HG02798 (cell line): ENCODE measurements around the gene PDCD2L.
"Not testable (repeated sequence)": the region's sequence is repeated elsewhere in the genome, so short reads cannot be mapped to it uniquely, and the experiment has no call there.

Source experiments
- ATAC-seq: cut with Tn5 transposase; IDR thresholded peaks from one replicate; pipeline ENCODE4 v1.9.1; 2021; ENCODE audit warnings: mild to moderate bottlenecking; ENCODE audit not compliant: unreplicated experiment, poor library complexity

PDCD2L gene

GRCh38 chr19:34404109-34404909, at the start of gene PDCD2L:
Gene PDCD2L (plus strand): TSS chr19:34404399. CDS start chr19:34404431, 32 bp downstream.
- peak; percentile 87 for ATAC-seq

GRCh38 chr19:34355201-34355600, 49.0 kb upstream of the PDCD2L start:
- ATAC-seq = no peak

DNA sequence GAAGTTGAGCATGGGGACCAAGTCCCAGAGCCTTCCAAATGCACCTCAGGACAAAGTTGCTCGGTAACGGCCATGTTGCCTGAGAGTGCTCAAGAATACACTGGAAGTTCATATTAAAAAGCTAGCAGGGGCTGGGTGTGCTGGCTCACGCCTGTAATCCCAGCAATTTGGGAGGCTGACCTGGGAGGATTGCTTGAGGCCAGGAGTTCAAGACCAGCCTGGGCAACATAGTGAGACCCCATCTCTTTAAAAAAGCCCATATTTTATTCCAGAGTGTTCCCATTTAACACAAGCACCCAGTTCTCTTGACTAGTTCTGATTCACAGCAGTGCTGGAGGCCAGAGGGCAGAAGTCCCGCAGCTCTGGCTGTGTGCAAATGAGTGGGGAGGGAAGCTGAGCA, 47.3 kb upstream of the PDCD2L start:
- no peak for ATAC-seq

DNA sequence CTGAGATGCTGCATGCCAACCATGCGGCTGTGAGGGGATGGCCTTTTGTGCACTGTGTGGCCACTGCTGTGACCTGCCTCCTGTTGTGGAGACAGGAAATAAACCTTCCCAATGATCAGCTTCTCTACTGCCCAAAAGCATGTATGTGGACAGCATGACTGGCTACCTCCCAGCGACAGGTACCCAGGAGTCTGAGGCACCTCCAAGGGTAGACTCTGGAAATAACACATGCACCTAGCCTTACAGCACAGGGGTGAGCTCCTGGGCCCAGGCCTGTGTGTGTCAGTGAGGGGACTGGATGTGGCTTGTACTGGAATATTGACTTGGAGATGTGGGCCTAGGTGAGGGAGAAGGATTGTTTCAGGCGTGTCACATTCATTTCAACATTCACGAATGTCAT, 46.8 kb upstream of the PDCD2L start:
- ATAC-seq = no peak

- peak; percentile 94 for ATAC-seq
Observed at GRCh38 chr19:34359140-34359953, 44.9 kb upstream of the PDCD2L start.

DNA sequence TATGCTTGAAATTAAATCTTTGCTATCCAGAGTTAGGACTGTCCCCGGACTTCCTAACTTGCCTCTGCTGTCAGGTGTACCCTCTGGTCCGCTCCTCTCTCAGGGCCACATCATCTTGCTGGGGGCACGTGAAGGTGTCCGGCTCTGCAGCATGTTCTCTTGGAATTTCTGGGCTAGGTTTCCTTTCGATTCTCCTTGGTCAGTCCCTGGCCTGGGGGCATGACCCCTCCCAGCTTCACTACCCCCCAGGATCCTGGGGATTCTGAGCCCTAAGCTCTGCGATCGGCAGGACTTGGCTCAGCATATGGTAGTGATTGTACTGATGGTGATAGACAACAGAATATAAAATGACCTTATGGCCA, 44.3 kb upstream of the PDCD2L start:
- no peak for ATAC-seq

GRCh38 chr19:34360354-34360909, 43.8 kb upstream of the PDCD2L start:
- no peak for ATAC-seq

- no peak for ATAC-seq
Observed at GRCh38 chr19:34362679-34363069, 41.5 kb upstream of the PDCD2L start.

DNA sequence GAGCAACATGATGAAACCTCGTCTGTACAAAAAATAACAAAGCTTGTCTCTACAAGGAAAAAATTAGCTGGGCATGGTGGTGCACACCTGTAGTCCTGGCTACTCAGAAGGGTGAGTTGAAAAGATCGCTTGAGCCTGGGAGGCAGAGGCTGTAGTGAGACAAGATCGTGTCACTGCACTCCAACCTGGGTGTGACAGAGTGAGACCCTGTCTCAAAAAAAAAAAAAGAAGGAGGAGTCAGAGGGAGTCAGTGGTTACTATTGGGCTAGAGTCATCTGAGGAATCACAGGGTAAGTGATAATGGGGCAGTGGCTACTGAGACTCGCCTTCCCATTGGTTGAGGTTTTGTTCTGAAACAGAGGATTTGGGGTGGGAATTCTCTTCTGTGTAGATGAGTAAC, 41.1 kb upstream of the PDCD2L start:
- ATAC-seq = no peak

DNA sequence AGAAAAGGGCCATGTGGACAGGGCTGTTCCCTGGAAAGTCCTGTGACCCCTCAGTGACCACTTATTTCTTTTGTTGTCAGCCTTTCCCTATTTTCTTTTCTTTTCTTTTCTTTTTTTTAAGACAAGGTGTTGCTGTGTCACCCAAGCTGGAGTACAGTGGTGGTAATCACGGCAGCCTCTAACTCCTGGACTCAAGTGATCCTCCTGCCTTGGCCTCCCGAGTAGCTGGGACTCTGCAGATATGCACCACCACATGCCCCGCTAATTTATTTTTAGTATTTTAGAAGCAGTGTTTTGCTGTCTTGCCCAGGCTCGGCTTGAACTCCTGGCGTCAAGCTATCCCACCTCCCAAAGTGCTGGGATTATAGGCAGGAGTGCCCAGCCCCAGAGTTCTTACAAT, 40.3 kb upstream of the PDCD2L start:
- no peak for ATAC-seq

DNA sequence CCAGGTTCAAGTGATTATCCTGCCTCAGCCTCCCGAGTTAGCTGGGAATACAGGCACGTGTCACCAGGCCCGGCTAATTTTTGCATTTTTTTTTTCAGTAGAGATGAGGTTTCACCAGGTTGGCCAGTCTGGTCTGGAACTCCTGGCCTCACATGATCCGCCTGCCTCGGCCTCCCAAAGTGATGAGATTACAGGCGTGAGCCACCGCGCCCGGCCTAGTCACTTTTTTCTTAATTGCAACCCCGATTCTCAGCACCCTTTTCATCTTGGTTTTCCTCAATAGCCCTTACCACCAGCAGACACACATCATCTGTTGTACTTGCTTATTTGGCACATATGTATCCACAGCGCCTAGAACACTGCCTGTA, 39.8 kb upstream of the PDCD2L start:
- no peak for ATAC-seq

DNA sequence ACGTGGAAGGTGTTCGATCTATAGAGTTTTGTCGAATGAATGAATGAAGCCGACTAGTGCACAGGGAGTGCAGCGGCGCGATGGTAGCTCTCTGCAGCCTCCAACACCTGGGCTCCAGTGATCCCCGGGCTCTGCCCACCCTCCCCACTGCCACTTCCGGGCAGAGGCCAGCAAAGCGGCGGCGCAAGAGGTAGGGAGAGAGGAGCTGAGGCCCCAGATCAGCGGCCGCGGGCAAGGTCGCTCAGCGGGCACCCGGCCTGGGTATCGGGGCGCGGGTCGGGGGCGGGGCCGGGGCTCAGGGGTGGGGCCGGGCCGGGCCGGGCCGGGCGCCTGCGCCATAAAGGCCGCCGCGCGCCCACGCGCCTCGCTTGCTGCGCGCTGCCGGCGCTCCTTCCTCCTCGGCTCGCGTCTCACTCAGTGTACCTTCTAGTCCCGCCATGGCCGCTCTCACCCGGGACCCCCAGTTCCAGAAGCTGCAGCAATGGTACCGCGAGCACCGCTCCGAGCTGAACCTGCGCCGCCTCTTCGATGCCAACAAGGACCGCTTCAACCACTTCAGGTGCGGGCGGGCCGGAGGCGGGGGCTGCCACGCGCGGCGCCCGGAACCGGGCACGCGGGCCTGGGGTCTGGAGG, 39.3 kb upstream of the PDCD2L start, which contains the start of gene GPI:
Gene GPI (plus strand): TSS at position 367 of the 633 bp plus-strand sequence. CDS start 71 bp downstream, at position 438.
- peak; percentile 70 for ATAC-seq

GRCh38 chr19:34365463-34366401, 38.5 kb upstream of the PDCD2L start:
- ATAC-seq = peak; percentile 12

DNA sequence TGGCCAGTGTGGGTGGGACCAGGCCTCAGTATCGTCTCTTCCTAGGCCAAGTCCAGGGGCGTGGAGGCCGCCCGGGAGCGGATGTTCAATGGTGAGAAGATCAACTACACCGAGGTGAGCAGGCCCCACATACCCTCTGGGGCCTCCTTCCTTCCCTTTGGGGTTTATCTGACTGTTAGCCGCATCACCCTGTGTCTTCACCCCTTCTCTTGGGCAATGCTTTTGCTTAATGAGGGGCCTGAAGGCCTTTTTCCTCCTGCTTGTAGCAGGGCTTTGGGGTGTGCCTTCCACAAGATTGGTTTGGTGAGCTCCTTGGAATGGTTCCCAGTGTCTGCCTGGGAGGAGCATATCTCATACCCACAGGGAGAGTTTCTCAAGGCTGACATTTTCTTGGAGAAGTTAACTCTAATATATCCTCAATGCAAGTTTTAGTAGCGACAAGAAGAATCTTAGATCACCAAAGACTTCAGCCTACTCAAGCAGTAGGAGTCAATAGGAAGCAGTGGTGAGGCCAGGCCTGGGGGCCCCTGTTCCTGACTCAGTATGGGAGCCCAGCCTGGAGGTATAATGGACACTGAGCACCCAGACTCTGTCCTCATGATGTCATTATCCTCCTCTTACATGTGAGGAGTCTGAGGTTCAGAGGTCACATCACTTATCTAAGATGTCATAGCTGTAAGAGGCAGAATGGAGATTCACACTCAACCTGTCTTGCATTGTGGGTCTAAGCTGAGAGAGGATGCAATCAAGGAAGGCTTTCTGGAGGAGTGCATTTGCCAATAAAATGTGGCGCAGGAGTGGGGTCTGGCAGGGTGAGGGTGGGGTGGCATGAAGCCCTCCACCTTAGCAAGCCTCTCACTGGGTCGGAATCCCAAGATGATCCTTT, 37.2 kb upstream of the PDCD2L start:
- no peak for ATAC-seq

DNA sequence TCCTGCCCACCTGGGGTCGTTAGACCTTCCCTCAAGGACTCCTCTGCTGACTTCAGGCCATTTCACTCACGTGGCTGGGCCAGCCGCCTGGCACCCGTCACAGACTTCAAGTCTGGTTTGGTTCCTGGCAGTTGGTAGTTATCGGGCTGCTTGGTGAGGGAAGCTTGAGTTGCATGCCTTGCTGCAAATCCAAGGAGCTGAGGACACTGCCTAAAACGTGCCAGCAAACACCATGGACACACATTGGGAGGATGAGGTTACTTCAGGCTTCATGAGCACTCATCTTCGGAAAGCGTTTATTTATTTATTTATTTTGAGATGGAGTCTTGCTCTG, 36.6 kb upstream of the PDCD2L start:
- no peak for ATAC-seq

DNA sequence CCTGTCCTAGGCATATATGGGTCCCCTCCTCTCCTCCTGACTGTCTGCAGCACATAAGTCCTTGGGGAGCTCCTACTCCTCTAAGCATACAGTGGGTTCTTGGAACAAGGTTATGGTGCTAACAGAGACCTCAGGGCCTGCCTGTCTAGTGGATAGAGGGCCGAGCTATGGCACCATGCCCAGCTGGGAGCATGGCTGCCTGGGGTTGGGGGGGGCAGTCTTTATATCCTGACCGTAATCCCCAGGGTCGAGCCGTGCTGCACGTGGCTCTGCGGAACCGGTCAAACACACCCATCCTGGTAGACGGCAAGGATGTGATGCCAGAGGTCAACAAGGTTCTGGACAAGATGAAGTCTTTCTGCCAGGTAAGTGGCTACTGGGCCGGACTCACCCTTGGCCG, 35.9 kb upstream of the PDCD2L start:
- ATAC-seq = no peak

DNA sequence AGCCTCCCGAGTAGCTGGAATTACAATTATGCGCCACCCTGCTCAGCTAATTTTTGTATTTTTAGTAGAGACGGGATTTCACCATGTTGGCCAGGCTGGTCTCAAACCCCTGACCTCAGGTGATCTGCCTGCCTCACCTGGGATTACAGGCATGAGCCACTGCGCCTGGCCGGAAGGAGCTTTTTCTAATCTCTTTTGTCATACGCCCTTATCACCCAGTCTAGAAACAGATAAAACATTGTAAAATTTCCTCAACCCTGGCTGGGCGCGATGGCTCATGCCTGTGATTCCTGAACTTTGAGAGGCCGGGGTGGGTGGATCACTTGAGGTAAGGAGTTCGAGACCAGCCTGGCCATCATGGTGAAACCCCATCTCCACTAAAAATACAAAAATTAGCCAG, 35.0 kb upstream of the PDCD2L start:
- not testable (repeated sequence) for ATAC-seq

GRCh38 chr19:34370117-34370516, 34.1 kb upstream of the PDCD2L start:
- no peak for ATAC-seq

- ATAC-seq = no peak
Observed at GRCh38 chr19:34370983-34371382, 33.2 kb upstream of the PDCD2L start.
